H1 (cell line): Measurements from ENCODE around the gene ZMIZ1.

ENCODE experiments used
- CBX5 ChIP-seq: fragments of 300-800, 300-1000 bp; sonication (generic); IDR thresholded peaks from 2 replicates; pipeline ENCODE4 v1.7.1; 2016; ENCODE audit warnings: antibody characterized with exemption, low read length, low read depth
- JUN ChIP-seq: IDR thresholded peaks from 2 replicates; pipeline ENCODE4 v1.6.1; 2011; ENCODE audit warnings: low read depth, mild to moderate bottlenecking, improper control_type of control experiment, low read length
- POLR2AphosphoS5 ChIP-seq: IDR thresholded peaks from 2 replicates; pipeline ENCODE4 v1.6.1; 2011; ENCODE audit warnings: low read depth, low read length
- RAD21 ChIP-seq, 2 experiments: IDR thresholded peaks in 1 of 2; conservative IDR thresholded peaks in 1 of 2; 2 replicates each; pipeline ENCODE4 v1.6.1; 2011; ENCODE audit warnings: low read depth in 2 of 2, low read length in 2 of 2, improper control_type of control experiment in 1 of 2, inconsistent platforms in 1 of 2, mild to moderate bottlenecking in 1 of 2, moderate library complexity in 1 of 2
- SIRT6 ChIP-seq: IDR thresholded peaks from one replicate; pipeline ENCODE4 v1.7.1; 2012; ENCODE audit warnings: low read length, inconsistent platforms
- SP1 ChIP-seq: IDR thresholded peaks from 2 replicates; pipeline ENCODE4 v1.6.1; 2011; ENCODE audit warnings: low read depth, low read length
- SUZ12 ChIP-seq: fragments of 200-600 bp; sonication (generic); IDR thresholded peaks from 2 replicates; pipeline ENCODE4 v1.6.1; 2012; ENCODE audit warnings: mild to moderate bottlenecking, inconsistent platforms, low read length, moderate library complexity, mixed read lengths
- TAF1 ChIP-seq: IDR thresholded peaks from 2 replicates; pipeline ENCODE4 v1.6.1; 2011; ENCODE audit warnings: mild to moderate bottlenecking, low read depth, low read length
- TF ChIP-seq, protein P1 (sequence below): IDR thresholded peaks from 2 replicates; pipeline ENCODE4 v1.6.1; 2012; ENCODE audit warnings: inconsistent platforms
- TF ChIP-seq, protein P2 (sequence below), 3 experiments: IDR thresholded peaks; 1 replicate in 2 of 3; 2 replicates in 1 of 3; pipeline versions ENCODE4 v1.5.1 to v1.6.1; 2011; ENCODE audit warnings: low read length in 3 of 3, mild to moderate bottlenecking in 3 of 3, inconsistent platforms in 2 of 3, low read depth in 1 of 3, moderate library complexity in 1 of 3; ENCODE audit not compliant: insufficient read depth in 1 of 3; ENCODE audit errors: control extremely low read depth in 1 of 3
- TF ChIP-seq, protein P3 (sequence below): IDR thresholded peaks from 2 replicates; pipeline ENCODE4 v1.6.1; 2012; ENCODE audit warnings: inconsistent platforms

DNA sequence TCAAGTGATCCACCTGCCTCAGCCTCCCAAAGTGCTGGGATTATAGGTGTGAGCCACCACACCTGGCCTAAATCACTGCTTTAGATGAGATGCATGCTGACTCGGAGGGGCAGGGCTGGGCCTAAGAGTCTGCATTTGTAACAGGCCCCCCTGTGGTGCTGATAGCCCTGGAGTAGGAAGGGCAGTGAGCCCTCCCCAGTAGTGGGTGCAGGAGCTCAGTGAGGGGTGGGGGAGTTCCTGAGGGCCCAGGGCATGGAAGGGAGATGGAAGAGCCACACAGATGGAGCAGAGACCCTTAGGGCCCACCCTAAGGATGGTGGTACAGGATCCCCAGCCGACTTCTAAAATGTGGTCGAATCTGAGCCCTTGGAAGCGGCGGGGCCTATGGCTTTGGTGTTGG, 146.8 kb downstream of the ZMIZ1 start:
- TF ChIP-seq TAF1 (no peak), SIRT6 (no peak), SUZ12 (no peak), CBX5 (no peak), RAD21 (IDR thresholded peaks at IDR 0.05 in 1 of 2, conservative IDR thresholded peaks at IDR 0.05 in 1 of 2; ENCODE audit: low read depth in 2 of 2, low read length in 2 of 2) (no peak), POLR2AphosphoS5 (no peak), JUN (no peak), SP1 (no peak)
- TF ChIP-seq, protein P1, sequence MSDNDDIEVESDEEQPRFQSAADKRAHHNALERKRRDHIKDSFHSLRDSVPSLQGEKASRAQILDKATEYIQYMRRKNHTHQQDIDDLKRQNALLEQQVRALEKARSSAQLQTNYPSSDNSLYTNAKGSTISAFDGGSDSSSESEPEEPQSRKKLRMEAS: no peak
- TF ChIP-seq, protein P2, sequence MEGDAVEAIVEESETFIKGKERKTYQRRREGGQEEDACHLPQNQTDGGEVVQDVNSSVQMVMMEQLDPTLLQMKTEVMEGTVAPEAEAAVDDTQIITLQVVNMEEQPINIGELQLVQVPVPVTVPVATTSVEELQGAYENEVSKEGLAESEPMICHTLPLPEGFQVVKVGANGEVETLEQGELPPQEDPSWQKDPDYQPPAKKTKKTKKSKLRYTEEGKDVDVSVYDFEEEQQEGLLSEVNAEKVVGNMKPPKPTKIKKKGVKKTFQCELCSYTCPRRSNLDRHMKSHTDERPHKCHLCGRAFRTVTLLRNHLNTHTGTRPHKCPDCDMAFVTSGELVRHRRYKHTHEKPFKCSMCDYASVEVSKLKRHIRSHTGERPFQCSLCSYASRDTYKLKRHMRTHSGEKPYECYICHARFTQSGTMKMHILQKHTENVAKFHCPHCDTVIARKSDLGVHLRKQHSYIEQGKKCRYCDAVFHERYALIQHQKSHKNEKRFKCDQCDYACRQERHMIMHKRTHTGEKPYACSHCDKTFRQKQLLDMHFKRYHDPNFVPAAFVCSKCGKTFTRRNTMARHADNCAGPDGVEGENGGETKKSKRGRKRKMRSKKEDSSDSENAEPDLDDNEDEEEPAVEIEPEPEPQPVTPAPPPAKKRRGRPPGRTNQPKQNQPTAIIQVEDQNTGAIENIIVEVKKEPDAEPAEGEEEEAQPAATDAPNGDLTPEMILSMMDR (IDR thresholded peaks at IDR 0.05; ENCODE audit: control extremely low read depth in 1 of 3, insufficient read depth in 1 of 3, low read depth in 1 of 3, low read length in 3 of 3): no peak
- TF ChIP-seq, protein P3, sequence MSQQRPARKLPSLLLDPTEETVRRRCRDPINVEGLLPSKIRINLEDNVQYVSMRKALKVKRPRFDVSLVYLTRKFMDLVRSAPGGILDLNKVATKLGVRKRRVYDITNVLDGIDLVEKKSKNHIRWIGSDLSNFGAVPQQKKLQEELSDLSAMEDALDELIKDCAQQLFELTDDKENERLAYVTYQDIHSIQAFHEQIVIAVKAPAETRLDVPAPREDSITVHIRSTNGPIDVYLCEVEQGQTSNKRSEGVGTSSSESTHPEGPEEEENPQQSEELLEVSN: no peak
